ENCODE results near the gene ANKRD37.

DNA sequence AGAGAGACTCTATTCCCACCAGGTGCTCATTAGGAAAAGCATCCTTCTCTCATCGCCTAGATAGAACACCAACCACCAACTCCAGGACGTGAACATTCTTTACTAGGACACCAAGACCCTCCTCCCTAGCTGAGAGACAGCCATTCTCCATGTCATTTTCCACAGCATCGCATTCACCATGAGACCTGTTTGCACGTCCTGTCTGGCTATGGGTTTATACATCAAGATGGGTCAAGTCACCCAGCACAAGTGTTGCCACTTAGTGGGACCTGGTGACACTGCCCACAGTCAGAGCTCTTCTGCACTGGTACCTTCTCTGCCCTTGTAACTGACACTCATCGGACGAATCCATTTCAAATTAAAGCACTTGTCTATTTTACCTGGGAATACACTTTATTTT, 18.4 kb upstream of the ANKRD37 start:
- TF ChIP-seq, protein P1, sequence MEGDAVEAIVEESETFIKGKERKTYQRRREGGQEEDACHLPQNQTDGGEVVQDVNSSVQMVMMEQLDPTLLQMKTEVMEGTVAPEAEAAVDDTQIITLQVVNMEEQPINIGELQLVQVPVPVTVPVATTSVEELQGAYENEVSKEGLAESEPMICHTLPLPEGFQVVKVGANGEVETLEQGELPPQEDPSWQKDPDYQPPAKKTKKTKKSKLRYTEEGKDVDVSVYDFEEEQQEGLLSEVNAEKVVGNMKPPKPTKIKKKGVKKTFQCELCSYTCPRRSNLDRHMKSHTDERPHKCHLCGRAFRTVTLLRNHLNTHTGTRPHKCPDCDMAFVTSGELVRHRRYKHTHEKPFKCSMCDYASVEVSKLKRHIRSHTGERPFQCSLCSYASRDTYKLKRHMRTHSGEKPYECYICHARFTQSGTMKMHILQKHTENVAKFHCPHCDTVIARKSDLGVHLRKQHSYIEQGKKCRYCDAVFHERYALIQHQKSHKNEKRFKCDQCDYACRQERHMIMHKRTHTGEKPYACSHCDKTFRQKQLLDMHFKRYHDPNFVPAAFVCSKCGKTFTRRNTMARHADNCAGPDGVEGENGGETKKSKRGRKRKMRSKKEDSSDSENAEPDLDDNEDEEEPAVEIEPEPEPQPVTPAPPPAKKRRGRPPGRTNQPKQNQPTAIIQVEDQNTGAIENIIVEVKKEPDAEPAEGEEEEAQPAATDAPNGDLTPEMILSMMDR (IDR thresholded peaks at IDR 0.05): no peak
- TF ChIP-seq EP300 (IDR thresholded peaks at IDR 0.05): no peak
- no peak for TF ChIP-seq POLR2AphosphoS5 (IDR thresholded peaks at IDR 0.05)

Measured in esophagus muscularis mucosa (tissue), 4 donors.